HG02943 (cell line): Measurements from ENCODE around the gene PSMB7.

Source experiments
- ATAC-seq: cut with Tn5 transposase; IDR thresholded peaks from one replicate; pipeline ENCODE4 v1.9.1; 2021; ENCODE audit warnings: mild to moderate bottlenecking, low read depth, moderate library complexity; ENCODE audit not compliant: unreplicated experiment

Gene PSMB7

DNA sequence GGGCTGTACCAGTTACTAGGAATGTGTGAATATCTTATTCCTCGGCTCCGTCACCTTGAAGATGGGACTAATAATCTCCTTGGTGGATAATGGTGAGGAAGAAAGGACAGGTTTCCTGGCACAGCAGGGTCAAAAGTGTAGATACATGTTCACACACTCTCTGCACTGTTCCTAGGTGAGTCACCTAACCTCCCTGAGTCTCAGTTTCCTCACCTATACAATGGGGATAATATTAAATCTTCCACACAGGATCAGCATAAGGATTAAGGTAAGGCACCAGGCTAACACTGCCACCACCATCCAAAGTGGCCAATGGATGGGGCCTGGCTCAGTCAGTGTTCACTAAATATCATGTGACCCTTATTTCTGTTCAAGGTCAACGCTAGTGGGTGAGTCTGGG, 66.9 kb downstream of the PSMB7 start:
- ATAC-seq: no peak

DNA sequence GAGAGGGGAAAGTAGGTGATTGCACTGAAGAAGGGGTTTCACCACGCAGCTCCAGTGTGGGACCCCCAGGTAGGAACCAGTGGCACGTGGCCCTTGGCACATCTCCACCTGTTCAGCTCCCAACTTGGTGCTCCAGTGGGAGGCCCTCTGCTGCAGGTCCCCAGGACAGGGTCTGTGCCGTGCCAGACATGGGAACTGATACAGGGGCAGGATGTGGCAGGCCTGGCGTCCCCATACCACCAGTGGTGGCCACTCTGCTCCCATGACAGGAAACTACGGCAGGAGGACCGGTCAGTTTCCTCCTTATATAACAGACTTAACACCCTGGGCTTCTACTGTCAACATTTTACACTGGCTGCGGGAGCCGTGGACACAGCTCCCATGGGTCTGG, 67.3 kb downstream of the PSMB7 start:
- ATAC-seq: no peak

GRCh38 chr9:124347206-124347967, 67.9 kb downstream of the PSMB7 start:
- no peak for ATAC-seq

- ATAC-seq: no peak
Observed at GRCh38 chr9:124346347-124347163, 68.7 kb downstream of the PSMB7 start.

DNA sequence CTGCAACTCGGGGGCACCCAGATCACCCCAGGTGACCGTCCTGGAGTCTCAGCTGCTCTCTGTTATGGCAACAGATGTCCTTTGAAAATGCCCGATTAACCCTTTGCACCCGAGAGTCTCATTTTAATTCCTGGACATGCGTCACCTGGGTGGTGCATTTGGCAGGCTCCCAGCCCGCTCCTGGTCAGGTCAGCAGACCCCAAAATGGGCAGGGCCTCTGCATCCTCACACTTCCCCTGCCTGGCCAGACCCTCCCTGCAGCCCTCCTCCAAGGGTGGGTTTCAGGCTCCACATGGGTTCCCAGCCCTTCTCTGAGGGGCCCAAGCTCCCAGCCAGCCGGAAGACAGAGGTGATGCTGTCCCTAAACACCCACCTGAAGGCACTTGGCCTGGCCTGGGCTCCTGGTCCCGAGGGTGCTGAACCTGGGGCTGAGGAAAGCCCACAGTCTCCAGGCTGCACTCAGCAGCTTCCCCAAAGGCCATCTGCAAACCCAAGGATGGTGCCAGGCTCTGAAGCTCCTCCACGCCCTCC, 69.4 kb downstream of the PSMB7 start:
- ATAC-seq: no peak

- ATAC-seq: no peak
Observed at GRCh38 chr9:124345063-124345462, 70.2 kb downstream of the PSMB7 start.

DNA sequence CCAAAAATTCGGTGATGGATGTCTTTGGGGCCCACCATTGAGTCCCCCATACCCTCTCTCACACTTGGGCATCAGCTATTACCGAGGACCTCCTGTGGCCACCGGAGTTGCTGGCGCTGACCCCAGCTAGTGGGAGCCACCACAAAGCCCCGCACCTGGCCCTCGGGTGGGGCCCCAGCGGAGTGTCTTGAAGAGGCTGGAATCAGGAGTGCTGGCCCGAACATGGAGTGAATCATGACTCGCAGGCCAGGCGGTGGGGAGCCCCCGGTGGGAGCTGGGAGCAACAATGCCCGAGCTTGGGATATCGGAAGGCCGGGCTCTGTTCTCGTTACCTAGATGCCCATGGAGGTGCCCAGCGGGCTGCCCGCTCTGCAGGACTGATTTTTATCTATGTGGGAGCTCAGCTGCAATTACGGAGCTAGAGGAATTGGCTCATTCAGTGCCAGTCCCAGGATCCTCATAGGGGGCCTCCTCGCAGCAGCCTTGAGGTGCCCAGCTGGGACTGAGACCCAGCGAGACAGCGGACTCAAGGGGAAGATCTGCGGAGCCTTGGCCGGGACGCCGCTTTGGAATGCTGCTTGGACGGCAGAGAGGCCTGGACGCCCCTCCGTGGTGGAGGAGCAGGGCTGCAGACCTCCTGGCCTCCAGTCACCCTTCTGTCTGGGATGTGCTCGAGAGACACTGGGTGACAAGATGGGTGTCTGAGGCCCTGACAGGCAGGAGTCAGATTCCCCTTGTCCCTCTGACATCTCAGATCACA, 70.8 kb downstream of the PSMB7 start:
- no peak for ATAC-seq

DNA sequence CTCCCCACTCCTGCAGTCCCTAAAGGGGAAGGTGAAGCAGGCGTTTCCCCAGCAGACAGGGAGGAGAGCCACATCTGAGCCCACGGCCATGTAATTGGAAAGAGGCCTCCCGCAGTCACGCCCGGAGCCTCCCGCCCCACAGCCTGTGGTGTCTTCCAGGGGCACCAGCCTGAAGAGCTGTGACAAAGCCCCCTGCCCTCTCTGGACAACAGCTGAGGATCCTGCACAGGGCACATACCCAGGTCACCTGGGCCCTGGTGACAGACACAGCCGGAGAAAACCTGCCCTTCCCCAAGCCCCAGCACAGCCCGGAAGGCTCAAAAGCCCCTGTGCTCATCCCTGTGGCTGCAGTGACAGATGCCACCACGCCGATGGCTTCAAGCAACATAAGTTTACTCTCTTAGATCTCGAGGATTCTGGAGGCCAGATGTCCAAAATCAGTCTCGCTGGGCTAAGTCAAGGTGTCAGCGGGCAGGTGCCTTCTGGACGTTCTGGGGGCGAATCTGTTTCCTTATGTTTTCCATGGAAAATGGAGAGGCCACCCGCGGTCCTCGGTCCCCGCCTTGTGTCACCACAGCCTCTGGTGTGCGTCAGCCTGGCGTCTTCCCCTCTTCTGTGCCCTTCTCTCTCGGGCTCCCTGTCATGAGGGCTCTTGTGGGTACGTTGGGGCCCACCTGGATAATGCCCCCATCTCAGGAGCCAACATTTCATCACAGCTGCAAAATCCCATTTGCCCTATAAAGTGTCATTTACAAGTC, 71.5 kb downstream of the PSMB7 start:
- no peak for ATAC-seq

DNA sequence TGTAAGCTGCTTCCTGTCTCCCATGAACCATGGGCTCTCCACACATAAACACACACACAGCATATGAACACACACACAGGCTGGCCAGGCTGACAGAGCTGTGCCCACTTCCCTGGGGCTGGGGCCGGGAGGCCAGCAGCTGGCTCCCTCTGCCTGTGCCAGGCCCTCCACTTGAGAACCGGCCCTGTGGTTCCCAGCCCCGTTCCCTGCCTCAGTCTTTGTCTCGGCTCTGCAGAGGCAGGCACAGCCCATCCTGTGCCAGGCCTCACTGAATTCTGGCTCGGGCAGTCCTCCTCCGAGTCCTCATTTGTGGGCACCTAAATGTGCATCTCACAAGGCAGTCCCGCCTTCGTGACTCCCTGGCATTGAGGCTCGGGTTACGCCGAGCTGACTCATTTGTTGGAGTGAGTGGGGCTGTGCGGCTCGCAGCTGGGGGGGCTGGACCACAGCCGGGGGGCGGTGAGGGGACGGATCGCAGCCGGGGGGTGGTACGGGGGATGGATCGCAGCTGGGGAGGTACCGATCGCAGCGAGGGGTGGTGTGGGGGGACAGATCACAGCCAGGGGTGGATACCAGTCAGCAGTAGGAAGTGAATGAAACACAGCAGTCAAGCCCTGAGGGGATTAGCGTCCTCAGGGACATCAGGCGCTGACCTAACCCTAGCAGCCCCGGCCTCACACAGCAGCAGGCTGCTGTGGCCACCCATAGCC, 72.3 kb downstream of the PSMB7 start:
- no peak for ATAC-seq

GRCh38 chr9:124342402-124342775, 72.9 kb downstream of the PSMB7 start:
- no peak for ATAC-seq

DNA sequence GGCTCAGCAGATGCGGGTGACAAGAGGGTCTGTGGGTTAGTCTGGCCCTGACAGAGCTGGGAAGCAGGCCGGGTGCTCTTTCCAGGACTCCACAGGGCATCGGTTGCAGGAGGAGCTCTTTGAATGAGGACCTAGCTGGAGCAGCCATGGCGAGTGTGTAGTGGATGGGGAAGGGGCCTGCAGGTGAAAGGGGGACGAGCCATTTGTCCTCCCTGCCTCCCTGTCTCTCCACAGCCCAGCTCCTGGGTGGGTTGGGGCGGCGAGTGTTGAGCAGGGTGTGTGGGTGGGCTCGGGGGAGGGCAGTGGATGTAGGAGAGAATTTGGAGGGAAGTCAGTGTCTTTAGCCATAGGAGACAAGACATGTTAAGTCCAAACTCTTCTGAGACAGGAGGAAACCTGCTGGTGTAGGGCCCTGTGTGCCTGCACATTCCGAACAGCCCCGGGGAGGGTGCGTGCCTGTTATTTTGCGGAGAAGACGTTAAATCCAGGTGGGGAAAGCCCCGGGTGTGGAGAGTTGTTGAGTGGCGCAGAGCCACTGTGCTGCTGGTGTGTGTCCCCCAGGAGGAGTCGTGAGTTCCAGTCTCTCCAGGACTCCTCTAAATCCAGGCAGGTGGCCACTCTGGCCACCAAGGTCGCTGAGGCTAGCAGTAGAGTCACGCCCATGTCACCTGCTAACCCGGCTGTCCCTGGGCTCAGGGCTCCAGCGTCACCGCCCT, 73.6 kb downstream of the PSMB7 start:
- no peak for ATAC-seq

DNA sequence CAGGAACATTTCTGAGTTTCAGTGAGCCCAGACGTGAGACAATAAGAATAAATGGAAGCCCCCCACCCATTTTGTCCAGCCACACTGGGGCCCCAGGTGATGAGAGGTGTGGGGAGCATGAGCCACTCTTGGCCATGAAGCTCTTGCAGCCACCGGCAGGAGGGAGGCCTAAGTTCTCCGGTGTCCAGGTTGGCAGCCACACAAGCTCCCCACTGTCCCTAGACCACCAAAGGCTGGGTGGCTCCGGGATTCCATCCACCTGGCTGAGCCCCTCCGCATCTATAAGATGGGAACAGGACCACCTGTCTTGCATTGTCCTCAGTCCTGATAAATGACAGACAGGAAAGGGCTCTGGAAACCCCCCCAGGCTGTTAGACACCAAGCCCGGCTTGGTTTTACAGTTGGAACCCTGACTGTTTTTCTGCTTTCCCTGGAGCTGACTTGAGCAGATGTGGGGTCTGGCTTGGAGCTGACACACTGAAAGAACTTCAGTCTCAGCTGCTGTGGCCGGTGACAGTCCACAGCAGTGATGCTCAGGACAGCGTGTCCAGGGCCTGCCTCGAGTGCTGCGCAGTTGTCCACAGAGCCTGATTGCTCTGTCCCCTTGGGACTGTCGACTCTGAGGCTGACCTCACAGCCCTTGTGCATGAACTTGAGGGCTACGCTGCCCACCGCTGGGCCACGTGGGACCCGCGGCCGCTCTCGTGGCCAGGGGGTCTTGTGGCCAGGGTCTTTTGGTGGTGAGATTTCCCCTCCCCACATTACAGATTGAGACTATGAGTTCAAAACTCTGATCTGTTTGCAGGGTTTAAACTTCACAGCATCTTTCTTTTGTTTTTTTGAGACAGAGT, 74.8 kb downstream of the PSMB7 start:
- no peak for ATAC-seq

- ATAC-seq: no peak
Observed at GRCh38 chr9:124339603-124340146, 75.6 kb downstream of the PSMB7 start.

DNA sequence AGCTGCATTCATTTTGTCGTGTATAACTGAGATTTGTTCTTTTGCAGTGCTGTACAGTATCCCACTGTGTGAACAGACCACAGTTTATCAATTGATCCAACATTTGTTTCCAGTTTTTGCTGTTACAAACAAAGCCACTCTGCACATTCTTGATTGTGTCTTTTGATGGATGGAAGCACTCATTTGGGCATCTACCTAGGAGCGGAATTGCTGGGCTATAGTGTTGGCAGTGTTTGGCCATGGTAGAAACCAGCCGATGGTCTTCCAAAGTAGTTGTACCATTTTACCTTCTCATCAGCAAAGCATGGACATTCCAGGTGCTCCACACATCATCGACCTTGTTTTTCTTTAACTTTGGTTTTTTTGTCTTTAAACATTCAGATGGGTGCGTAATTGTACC, 77.7 kb downstream of the PSMB7 start:
- no peak for ATAC-seq

- no peak for ATAC-seq
Observed at GRCh38 chr9:124335320-124335707, 79.9 kb downstream of the PSMB7 start.

- no peak for ATAC-seq
Observed at GRCh38 chr9:124334568-124335319, 80.5 kb downstream of the PSMB7 start.

- ATAC-seq: no peak
Observed at GRCh38 chr9:124333203-124333579, 82.1 kb downstream of the PSMB7 start.
